GM23338 (cell line): ENCODE results near the gene ANKFN1. TPM values are rescaled to one million over a fixed set of nuclear protein-coding genes. Genes with fewer than 3 reads are reported as not detected.

ENCODE experiments used
- ATAC-seq: fragments of 200-7000 bp; cut with Tn5 transposase; 3 replicates; pipeline ENCODE4 v1.9.1; 2020
- DNase-seq: peaks from one replicate; pipeline ENCODE4 v3.0.0-alpha.2; 2015; ENCODE audit warnings: low spot score
- H2AFZ ChIP-seq: fragments of 200-600 bp; sonication (generic); 2 replicates; pipeline ENCODE4 v1.8.0; 2016; ENCODE audit warnings: antibody characterized with exemption, mild to moderate bottlenecking, moderate library complexity
- H3F3A ChIP-seq: fragments of 200-600 bp; sonication (generic); replicated peaks from 2 replicates; pipeline ENCODE4 v1.8.0; 2017; ENCODE audit warnings: antibody characterized with exemption, mixed run types, low read depth
- H3K27ac ChIP-seq: fragments of 200-600 bp; sonication (generic); 2 replicates; pipeline ENCODE4 v1.6.1; 2016; ENCODE audit warnings: low read depth
- H3K27me3 ChIP-seq: fragments of 200-600 bp; sonication (generic); 2 replicates; pipeline ENCODE4 v1.8.0; 2016; ENCODE audit warnings: mild to moderate bottlenecking, mixed run types, moderate library complexity; ENCODE audit not compliant: insufficient read depth
- H3K36me3 ChIP-seq: fragments of 200-600 bp; sonication (generic); 2 replicates; pipeline ENCODE4 v1.8.0; 2016; ENCODE audit warnings: mild to moderate bottlenecking; ENCODE audit not compliant: insufficient read depth
- H3K4me1 ChIP-seq: fragments of 200-600 bp; sonication (generic); 2 replicates; pipeline ENCODE4 v1.8.0; 2016; ENCODE audit warnings: mild to moderate bottlenecking, moderate library complexity; ENCODE audit not compliant: insufficient read depth
- H3K4me2 ChIP-seq: fragments of 200-600 bp; sonication (generic); 2 replicates; pipeline ENCODE4 v1.7.1; 2017; ENCODE audit warnings: mixed run types
- H3K4me3 ChIP-seq: fragments of 200-600 bp; sonication (generic); 2 replicates; pipeline ENCODE4 v1.6.1; 2016; ENCODE audit warnings: mixed run types
- H3K79me2 ChIP-seq: fragments of 200-600 bp; sonication (generic); replicated peaks from 2 replicates; pipeline ENCODE4 v1.8.0; 2017; ENCODE audit warnings: mild to moderate bottlenecking; ENCODE audit not compliant: insufficient read depth
- H3K9me2 ChIP-seq: fragments of 200-600 bp; sonication (generic); 2 replicates; pipeline ENCODE4 v1.8.0; 2017; ENCODE audit not compliant: insufficient read depth
- H4K20me1 ChIP-seq: fragments of 200-600 bp; sonication (generic); replicated peaks from 2 replicates; pipeline ENCODE4 v1.8.0; 2017; ENCODE audit warnings: mild to moderate bottlenecking; ENCODE audit not compliant: insufficient read depth
- H3K27ac Mint-ChIP-seq: 2 replicates; pipeline ENCODE4 v1.8.0; 2020; ENCODE audit warnings: inconsistent platforms, mild to moderate bottlenecking, moderate library complexity, mixed read lengths
- H3K27me3 Mint-ChIP-seq: 3 replicates; pipeline ENCODE4 v1.8.0; 2022; ENCODE audit warnings: low read depth, mild to moderate bottlenecking, moderate library complexity, mixed read lengths, inconsistent platforms; ENCODE audit not compliant: insufficient read depth, poor library complexity
- H3K36me3 Mint-ChIP-seq: 3 replicates; pipeline ENCODE4 v1.8.0; 2021; ENCODE audit warnings: low read depth, mild to moderate bottlenecking, inconsistent platforms, moderate library complexity, mixed read lengths
- H3K4me1 Mint-ChIP-seq: 3 replicates; pipeline ENCODE4 v1.8.0; 2020; ENCODE audit warnings: mild to moderate bottlenecking, inconsistent platforms, mixed read lengths
- H3K4me3 Mint-ChIP-seq: 3 replicates; pipeline ENCODE4 v1.8.0; 2021; ENCODE audit warnings: moderate library complexity, mild to moderate bottlenecking, inconsistent platforms, mixed read lengths
- H3K9me3 Mint-ChIP-seq: 3 replicates; pipeline ENCODE4 v1.8.0; 2020; ENCODE audit warnings: moderate library complexity, mild to moderate bottlenecking, inconsistent platforms, mixed read lengths
- CREB1 ChIP-seq: fragments of 250-450 bp; sonication (Bioruptor Pico); IDR thresholded peaks from 2 replicates; pipeline ENCODE4 v1.5.0; 2020; ENCODE audit warnings: low read depth, mild to moderate bottlenecking, moderate library complexity
- CTCF ChIP-seq, 2 experiments: fragments of 200-600 bp in 1 of 2; sonication (generic) in 1 of 2; conservative IDR thresholded peaks; 2 replicates each; pipeline versions ENCODE4 v1.5.1 to v1.6.1; 2016 to 2017; ENCODE audit warnings: antibody characterized with exemption in 2 of 2, low read depth in 2 of 2, mild to moderate bottlenecking in 2 of 2, moderate library complexity in 1 of 2
- ETS1 ChIP-seq: IDR thresholded peaks from 2 replicates; pipeline ENCODE4 v1.6.1; 2016; ENCODE audit warnings: antibody characterized with exemption
- EZH2 ChIP-seq: fragments of 200-600 bp; sonication (generic); IDR thresholded peaks from one replicate; pipeline ENCODE4 v1.8.0; 2017; ENCODE audit warnings: antibody characterized with exemption, mild to moderate bottlenecking, low read depth; ENCODE audit not compliant: unreplicated experiment
- EZH2phosphoT487 ChIP-seq: fragments of 200-600 bp; sonication (generic); IDR thresholded peaks from one replicate; pipeline ENCODE4 v1.8.1; 2018; ENCODE audit warnings: antibody characterized with exemption; ENCODE audit not compliant: unreplicated experiment
- JUNB ChIP-seq: IDR thresholded peaks from one replicate; pipeline ENCODE4 v1.6.1; 2016; ENCODE audit warnings: antibody characterized with exemption; ENCODE audit not compliant: unreplicated experiment
- NANOG ChIP-seq: IDR thresholded peaks from 2 replicates; pipeline ENCODE4 v1.6.1; 2016; ENCODE audit warnings: antibody characterized with exemption, borderline replicate concordance
- POLR2AphosphoS5 ChIP-seq: IDR thresholded peaks from 2 replicates; pipeline ENCODE4 v1.6.1; 2016; ENCODE audit warnings: antibody characterized with exemption, low read depth
- STAT1 ChIP-seq: IDR thresholded peaks from one replicate; pipeline ENCODE4 v1.6.1; 2016; ENCODE audit warnings: antibody characterized with exemption; ENCODE audit not compliant: unreplicated experiment
- ZNF114 ChIP-seq: fragments of 250-450 bp; sonication (Bioruptor Pico); IDR thresholded peaks from 2 replicates; pipeline ENCODE4 v1.5.0; 2020; ENCODE audit warnings: mild to moderate bottlenecking, moderate library complexity
- ZNF331 ChIP-seq: fragments of 250-450 bp; sonication (Bioruptor Pico); IDR thresholded peaks from 2 replicates; pipeline ENCODE4 v1.5.0; 2020; ENCODE audit warnings: low read depth, mild to moderate bottlenecking, moderate library complexity
- ZNF462 ChIP-seq: fragments of 250-450 bp; sonication (Bioruptor Pico); IDR thresholded peaks from 2 replicates; pipeline ENCODE4 v1.5.0; 2020; ENCODE audit warnings: mild to moderate bottlenecking, moderate library complexity
- polyA plus RNA-seq: library from polyadenylated mRNA; unstranded; fragments of >200 nt; fragmentation: Nextera tagmentation; extraction: Ambion mirVana; gene quantifications from 2 replicates; pipeline ENCODE4 v1.2.1, GENCODE V29; 2016
- total RNA-seq: library from RNA; depleted of rRNA; stranded (reverse); fragments of >200 nt; shearing (Covaris generic); gene quantifications from 2 replicates; pipeline ENCODE4 v1.2.3, GENCODE V29; 2014
- TF ChIP-seq, protein P1 (sequence below): IDR thresholded peaks from one replicate; pipeline ENCODE4 v1.6.1; 2018; ENCODE audit warnings: antibody characterized with exemption; ENCODE audit not compliant: unreplicated experiment

The ANKFN1 gene
- total and polyA plus RNA-seq, 2 experiments from 2014 or later: not detected

DNA sequence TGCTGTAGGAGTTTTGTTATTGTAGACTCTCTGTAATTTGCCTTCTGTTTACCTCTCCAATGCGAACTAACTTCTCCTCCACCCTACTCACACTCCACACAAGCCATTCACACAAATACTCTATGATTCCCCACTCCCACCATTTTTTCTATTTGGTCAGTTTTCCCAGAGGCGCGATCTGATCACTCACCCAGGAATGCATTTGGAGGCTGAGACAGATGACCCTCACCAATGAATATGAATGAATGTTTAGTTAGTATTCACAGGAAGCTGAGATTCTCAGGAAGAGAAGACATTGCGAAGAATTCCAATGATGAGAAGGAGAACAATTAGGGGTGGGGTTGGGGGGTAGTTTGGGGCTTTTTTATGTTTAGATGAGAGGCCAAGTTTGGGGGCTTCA, 10.5 kb upstream of the ANKFN1 start:
- H3K27ac ChIP-seq: no peak overlapping the region

More for the DNA sequence above, 10.5 kb upstream of the ANKFN1 start:
- peak overlapping the region; percentile 21; the same call in 1 of the 2 replicates for H3K27ac Mint-ChIP-seq
- Histone ChIP-seq H3K4me3 (no peak overlapping the region), H2AFZ (peak overlapping the region; percentile 3; the same call in 1 of the 2 replicates), H3K79me2 (no peaks in the 10 kb centered on the region), H3F3A (no peaks in the 10 kb centered on the region), H3K4me1 (peaks cover 4% of the 10 kb centered on the region; the same call in 1 of the 2 replicates), H3K27me3 (no peaks in the 10 kb centered on the region), H3K36me3 (no peaks in the 10 kb centered on the region), H3K4me2 (peak overlapping the region; percentile 7), H3K9me2 (peaks cover 13% of the 10 kb centered on the region), H4K20me1 (no peaks in the 10 kb centered on the region)
- TF ChIP-seq ETS1 (no peak), ZNF331 (CRISPR knock-in tag) (no peak), EZH2phosphoT487 (no peak), JUNB (no peak), POLR2AphosphoS5 (no peak), STAT1 (no peak), ZNF114 (no peak), EZH2 (no peak), NANOG (no peak), CREB1 (CRISPR knock-in tag) (no peak), ZNF462 (CRISPR knock-in tag) (no peak), CTCF (conservative IDR thresholded peaks at IDR 0.05; ENCODE audit: low read depth in 2 of 2) (no peak)
- TF ChIP-seq, protein P1, sequence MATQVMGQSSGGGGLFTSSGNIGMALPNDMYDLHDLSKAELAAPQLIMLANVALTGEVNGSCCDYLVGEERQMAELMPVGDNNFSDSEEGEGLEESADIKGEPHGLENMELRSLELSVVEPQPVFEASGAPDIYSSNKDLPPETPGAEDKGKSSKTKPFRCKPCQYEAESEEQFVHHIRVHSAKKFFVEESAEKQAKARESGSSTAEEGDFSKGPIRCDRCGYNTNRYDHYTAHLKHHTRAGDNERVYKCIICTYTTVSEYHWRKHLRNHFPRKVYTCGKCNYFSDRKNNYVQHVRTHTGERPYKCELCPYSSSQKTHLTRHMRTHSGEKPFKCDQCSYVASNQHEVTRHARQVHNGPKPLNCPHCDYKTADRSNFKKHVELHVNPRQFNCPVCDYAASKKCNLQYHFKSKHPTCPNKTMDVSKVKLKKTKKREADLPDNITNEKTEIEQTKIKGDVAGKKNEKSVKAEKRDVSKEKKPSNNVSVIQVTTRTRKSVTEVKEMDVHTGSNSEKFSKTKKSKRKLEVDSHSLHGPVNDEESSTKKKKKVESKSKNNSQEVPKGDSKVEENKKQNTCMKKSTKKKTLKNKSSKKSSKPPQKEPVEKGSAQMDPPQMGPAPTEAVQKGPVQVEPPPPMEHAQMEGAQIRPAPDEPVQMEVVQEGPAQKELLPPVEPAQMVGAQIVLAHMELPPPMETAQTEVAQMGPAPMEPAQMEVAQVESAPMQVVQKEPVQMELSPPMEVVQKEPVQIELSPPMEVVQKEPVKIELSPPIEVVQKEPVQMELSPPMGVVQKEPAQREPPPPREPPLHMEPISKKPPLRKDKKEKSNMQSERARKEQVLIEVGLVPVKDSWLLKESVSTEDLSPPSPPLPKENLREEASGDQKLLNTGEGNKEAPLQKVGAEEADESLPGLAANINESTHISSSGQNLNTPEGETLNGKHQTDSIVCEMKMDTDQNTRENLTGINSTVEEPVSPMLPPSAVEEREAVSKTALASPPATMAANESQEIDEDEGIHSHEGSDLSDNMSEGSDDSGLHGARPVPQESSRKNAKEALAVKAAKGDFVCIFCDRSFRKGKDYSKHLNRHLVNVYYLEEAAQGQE: no peak
- H3K4me1 Mint-ChIP-seq: peaks cover 13% of the 10 kb centered on the region
- no peak overlapping the region for H3K4me3 Mint-ChIP-seq
- ATAC-seq (no peak), DNase-seq (no peak)
- peaks cover 8% of the 10 kb centered on the region; the same call in 1 of the 3 replicates for H3K9me3 Mint-ChIP-seq
- no peaks in the 10 kb centered on the region for H3K27me3 Mint-ChIP-seq
- H3K36me3 Mint-ChIP-seq: no peaks in the 10 kb centered on the region
